ENCODE measurements around the gene MYBL2. TPM values are rescaled to one million over a fixed set of nuclear protein-coding genes. Genes with fewer than 3 reads are reported as not detected.

MYBL2 gene
- polyA plus RNA-seq, 1 donor (not counting 4 experiments of a cell fraction or from before 2014, with no cell fraction given): 4.0 TPM

DNA sequence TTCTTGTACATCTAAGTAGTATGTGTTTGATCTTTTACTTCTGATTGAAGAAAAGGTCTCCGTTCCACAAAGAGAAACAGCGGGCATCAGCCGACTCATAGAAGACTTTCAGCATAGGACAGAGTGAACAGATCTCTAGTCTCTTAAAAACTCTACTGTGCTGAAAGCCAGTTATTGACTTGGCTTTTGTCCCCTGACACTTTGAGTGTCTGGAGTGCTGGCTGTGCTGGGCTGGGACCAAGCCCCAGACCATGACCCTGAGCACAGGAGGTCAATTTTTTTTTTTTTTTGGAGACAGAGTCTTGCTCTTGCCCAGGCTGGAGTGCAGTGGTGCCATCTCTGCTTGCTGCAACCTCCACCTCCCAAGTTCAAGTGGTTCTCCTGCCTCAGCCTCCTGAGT is 27.8 kb downstream of the MYBL2 start:
- Histone ChIP-seq H3K9me3 (ENCODE audit: control insufficient read depth, low read depth, low read length) (no peaks in the 10 kb centered on the region), H3K27ac (ENCODE audit: control insufficient read depth, insufficient read depth, low read length) (no peak overlapping the region), H4K20me1 (ENCODE audit: control insufficient read depth, extremely low read depth, insufficient read depth, low read length) (no peaks in the 10 kb centered on the region), H2AFZ (ENCODE audit: control insufficient read depth, low read length) (no peak overlapping the region), H3K27me3 (ENCODE audit: control insufficient read depth, extremely low read depth, insufficient read depth, low read length) (no peaks in the 10 kb centered on the region), H3K4me1 (ENCODE audit: control insufficient read depth, extremely low read depth, insufficient read depth, low read length) (no peaks in the 10 kb centered on the region), H3K4me2 (ENCODE audit: control insufficient read depth, extremely low read depth, insufficient read depth, low read depth, low read length) (no peak overlapping the region), H3K36me3 (ENCODE audit: control insufficient read depth in 2 of 2, extremely low read depth in 1 of 2, insufficient read depth in 2 of 2, low read length in 2 of 2) (peaks cover 0 to 1% of the 10 kb centered on the region in 2 experiments), H3K79me2 (ENCODE audit: control insufficient read depth, insufficient read depth, low read length) (no peaks in the 10 kb centered on the region), H3K4me3 (ENCODE audit: control insufficient read depth in 2 of 3, extremely low read depth in 1 of 3, insufficient read depth in 2 of 3, low read depth in 1 of 3, low read length in 3 of 3) (no peak overlapping the region), H3K9me1 (ENCODE audit: control insufficient read depth, extremely low read depth, insufficient read depth, low read length) (no peaks in the 10 kb centered on the region), H3K9ac (ENCODE audit: control insufficient read depth, extremely low read depth, insufficient read depth, low read length) (no peak overlapping the region)
- TF ChIP-seq EZH2 (IDR thresholded peaks at IDR 0.05; ENCODE audit: low read length): no peak
- TF ChIP-seq CTCF (optimal IDR thresholded peaks at IDR 0.05 in 1 of 3, IDR thresholded peaks at IDR 0.05 in 1 of 3, conservative IDR thresholded peaks at IDR 0.05 in 1 of 3; ENCODE audit: extremely low read depth in 1 of 3, insufficient read depth in 2 of 3, low read length in 3 of 3): no peak
- FAIRE-seq (no peak), DNase-seq (ENCODE audit: low read depth, low spot score) (no peak)
- dilution Hi-C loops (cut with MboI; ENCODE audit: extremely low pct_ligation_motif_present, low sequenced_read_pairs): no loop called here

GRCh38 chr20:43695571-43695970 is 28.7 kb downstream of the MYBL2 start:
- Histone ChIP-seq H4K20me1 (ENCODE audit: control insufficient read depth, extremely low read depth, insufficient read depth, low read length) (no peaks in the 10 kb centered on the region), H3K27me3 (ENCODE audit: control insufficient read depth, extremely low read depth, insufficient read depth, low read length) (no peaks in the 10 kb centered on the region), H3K27ac (ENCODE audit: control insufficient read depth, insufficient read depth, low read length) (no peak overlapping the region), H3K4me3 (ENCODE audit: control insufficient read depth in 2 of 3, extremely low read depth in 1 of 3, insufficient read depth in 2 of 3, low read depth in 1 of 3, low read length in 3 of 3) (no peak overlapping the region), H3K9me1 (ENCODE audit: control insufficient read depth, extremely low read depth, insufficient read depth, low read length) (no peaks in the 10 kb centered on the region), H3K9ac (ENCODE audit: control insufficient read depth, extremely low read depth, insufficient read depth, low read length) (no peak overlapping the region), H2AFZ (ENCODE audit: control insufficient read depth, low read length) (no peak overlapping the region), H3K4me2 (ENCODE audit: control insufficient read depth, extremely low read depth, insufficient read depth, low read depth, low read length) (no peak overlapping the region), H3K79me2 (ENCODE audit: control insufficient read depth, insufficient read depth, low read length) (no peaks in the 10 kb centered on the region), H3K36me3 (ENCODE audit: control insufficient read depth in 2 of 2, extremely low read depth in 1 of 2, insufficient read depth in 2 of 2, low read length in 2 of 2) (peaks cover 0 to 7% of the 10 kb centered on the region in 2 experiments), H3K4me1 (ENCODE audit: control insufficient read depth, extremely low read depth, insufficient read depth, low read length) (no peaks in the 10 kb centered on the region), H3K9me3 (ENCODE audit: control insufficient read depth, low read depth, low read length) (no peaks in the 10 kb centered on the region)
- FAIRE-seq (no peak), DNase-seq (ENCODE audit: low read depth, low spot score) (no peak)
- dilution Hi-C loops (cut with MboI; ENCODE audit: extremely low pct_ligation_motif_present, low sequenced_read_pairs): no loop called here
- TF ChIP-seq EZH2 (IDR thresholded peaks at IDR 0.05; ENCODE audit: low read length): no peak
- TF ChIP-seq CTCF (optimal IDR thresholded peaks at IDR 0.05 in 1 of 3, IDR thresholded peaks at IDR 0.05 in 1 of 3, conservative IDR thresholded peaks at IDR 0.05 in 1 of 3; ENCODE audit: extremely low read depth in 1 of 3, insufficient read depth in 2 of 3, low read length in 3 of 3): no peak
